Neuronal stem cell (in vitro differentiated cells): ENCODE results near the gene FMO4.

ENCODE experiments used
- DNase-seq: peaks from one replicate; pipeline ENCODE4 v3.0.0-alpha.2; 2013; ENCODE audit warnings: low spot score
- H2AFZ ChIP-seq: one replicate; pipeline ENCODE4 v1.6.1; 2013; ENCODE audit warnings: mild to moderate bottlenecking, low read length, inconsistent platforms
- H2AK5ac ChIP-seq: 2 replicates; pipeline ENCODE4 v1.6.1; 2013; ENCODE audit warnings: low read depth, mild to moderate bottlenecking, inconsistent platforms, low read length, moderate library complexity, mixed read lengths
- H2BK120ac ChIP-seq: 2 replicates; pipeline ENCODE4 v1.6.1; 2013; ENCODE audit warnings: low read depth, mild to moderate bottlenecking, inconsistent platforms, low read length, moderate library complexity, mixed read lengths
- H2BK12ac ChIP-seq: one replicate; pipeline ENCODE4 v1.6.1; 2013; ENCODE audit warnings: low read length, inconsistent platforms
- H2BK15ac ChIP-seq: 2 replicates; pipeline ENCODE4 v1.6.1; 2013; ENCODE audit warnings: mild to moderate bottlenecking, low read length, inconsistent platforms, mixed read lengths
- H2BK5ac ChIP-seq: one replicate; pipeline ENCODE4 v1.6.1; 2013; ENCODE audit warnings: inconsistent platforms, mild to moderate bottlenecking, low read length, moderate library complexity
- H3K14ac ChIP-seq: one replicate; pipeline ENCODE4 v1.6.1; 2013; ENCODE audit warnings: low read length, inconsistent platforms
- H3K18ac ChIP-seq: 2 replicates; pipeline ENCODE4 v1.6.1; 2013; ENCODE audit warnings: low read length, inconsistent platforms
- H3K23ac ChIP-seq: 2 replicates; pipeline ENCODE4 v1.6.1; 2013; ENCODE audit warnings: low read depth, mild to moderate bottlenecking, mixed read lengths, low read length, inconsistent platforms; ENCODE audit not compliant: poor library complexity
- H3K27ac ChIP-seq: replicated peaks from 3 replicates; pipeline ENCODE4 v1.5.1; 2013; ENCODE audit warnings: low read length, inconsistent platforms
- H3K27me3 ChIP-seq, 3 experiments: 2 replicates each; pipeline ENCODE4 v1.6.1; 2013; ENCODE audit warnings: low read length in 3 of 3, mild to moderate bottlenecking in 2 of 3, inconsistent platforms in 1 of 3, low read depth in 1 of 3, mixed read lengths in 1 of 3, moderate library complexity in 1 of 3; ENCODE audit not compliant: control insufficient read depth in 3 of 3, insufficient read depth in 3 of 3
- H3K36me3 ChIP-seq, 2 donors: replicated peaks in 1 of 2; 2 replicates each; pipeline ENCODE4 v1.6.1; 2013; ENCODE audit warnings: low read length in 2 of 2; ENCODE audit not compliant: control insufficient read depth in 2 of 2, insufficient read depth in 2 of 2
- H3K4ac ChIP-seq: 2 replicates; pipeline ENCODE4 v1.6.1; 2013; ENCODE audit warnings: inconsistent platforms, mild to moderate bottlenecking, low read length, moderate library complexity
- H3K4me1 ChIP-seq, 2 donors: 1 replicate in 1 of 2; 2 replicates in 1 of 2; pipeline ENCODE4 v1.6.1; 2013; ENCODE audit warnings: low read length in 2 of 2, low read depth in 1 of 2; ENCODE audit not compliant: control insufficient read depth in 2 of 2, insufficient read depth in 1 of 2
- H3K4me2 ChIP-seq: one replicate; pipeline ENCODE4 v1.6.1; 2013; ENCODE audit warnings: mild to moderate bottlenecking, low read length, inconsistent platforms; ENCODE audit not compliant: insufficient read depth, poor library complexity, severe bottlenecking
- H3K4me3 ChIP-seq, 2 donors: 2 replicates each; pipeline ENCODE4 v1.5.1; 2013; ENCODE audit warnings: low read length in 2 of 2, mild to moderate bottlenecking in 2 of 2, inconsistent platforms in 1 of 2, moderate library complexity in 1 of 2
- H3K79me1 ChIP-seq: one replicate; pipeline ENCODE4 v1.6.1; 2013; ENCODE audit warnings: low read depth, mild to moderate bottlenecking, inconsistent platforms, low read length, moderate library complexity
- H3K9ac ChIP-seq: one replicate; pipeline ENCODE4 v1.6.1; 2013; ENCODE audit warnings: mild to moderate bottlenecking, low read depth, low read length, inconsistent platforms; ENCODE audit not compliant: poor library complexity
- H3K9me3 ChIP-seq, 2 donors: replicated peaks in 1 of 2; 2 replicates each; pipeline versions ENCODE3 to v1.6.1; 2013; ENCODE audit warnings: low read length in 2 of 2, mild to moderate bottlenecking in 2 of 2, inconsistent platforms in 1 of 2, low read depth in 1 of 2, mixed read lengths in 1 of 2, moderate library complexity in 1 of 2; ENCODE audit not compliant: control insufficient read depth in 2 of 2, insufficient read depth in 1 of 2
- H4K8ac ChIP-seq: one replicate; pipeline ENCODE4 v1.6.1; 2013; ENCODE audit warnings: low read depth, mild to moderate bottlenecking, inconsistent platforms, low read length, moderate library complexity
- H4K91ac ChIP-seq: one replicate; pipeline ENCODE4 v1.6.1; 2013; ENCODE audit warnings: low read length, low read depth, mild to moderate bottlenecking, inconsistent platforms; ENCODE audit not compliant: poor library complexity
- WGBS, 2 donors: extraction: QIAGEN DNeasy Blood & Tissue Kit; methylation state at CpG; one replicate each; pipeline ENCODE4 v1.1.7; 2013; ENCODE audit warnings: missing lambda C conversion rate in 2 of 2, mixed read lengths in 1 of 2; ENCODE audit not compliant: insufficient read length in 2 of 2, insufficient replicate concordance in 1 of 2; ENCODE audit errors: extremely low coverage in 2 of 2; 5-methylcytosine and 5-hydroxymethylcytosine counted together

FMO4 gene

DNA sequence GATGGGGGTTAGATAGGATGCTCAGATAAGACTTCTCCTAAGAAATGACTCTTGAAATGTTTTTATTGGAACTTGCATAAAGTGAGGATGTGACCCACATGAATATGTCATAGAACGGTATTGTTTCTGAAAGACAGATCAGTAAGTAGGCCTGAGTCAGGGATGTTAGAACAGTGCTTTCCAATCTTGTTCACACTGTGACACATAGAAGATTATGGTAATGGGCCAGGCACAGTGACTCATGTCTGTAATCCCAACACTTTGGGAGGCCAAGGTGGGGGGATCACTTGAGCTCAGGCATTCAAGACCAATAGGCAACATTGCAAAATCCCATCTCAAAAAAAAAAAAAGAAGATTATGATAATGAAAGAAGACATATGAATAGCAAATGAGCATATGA lies 32.9 kb downstream of the FMO4 start:
- Histone ChIP-seq H3K79me1 (no peaks in the 10 kb centered on the region), H2BK12ac (no peak overlapping the region), H3K23ac (no peak overlapping the region), H3K36me3 (no peaks in the 10 kb centered on the region), H3K4me2 (no peak overlapping the region), H4K8ac (no peak overlapping the region), H3K18ac (no peak overlapping the region), H3K27me3 (no peaks in the 10 kb centered on the region), H3K4me3 (no peak overlapping the region), H2BK120ac (no peak overlapping the region), H3K9me3 (no peaks in the 10 kb centered on the region), H2BK5ac (no peak overlapping the region), H2AFZ (no peak overlapping the region), H4K91ac (no peak overlapping the region), H3K14ac (no peak overlapping the region), H3K27ac (no peak overlapping the region), H2BK15ac (no peak overlapping the region), H3K9ac (no peak overlapping the region), H3K4me1 (no peaks in the 10 kb centered on the region), H3K4ac (no peak overlapping the region), H2AK5ac (no peak overlapping the region)
- WGBS, 2 donors = no CpG with 5 or more reads among the region's 1 CpG
- DNase-seq = no peak

DNA sequence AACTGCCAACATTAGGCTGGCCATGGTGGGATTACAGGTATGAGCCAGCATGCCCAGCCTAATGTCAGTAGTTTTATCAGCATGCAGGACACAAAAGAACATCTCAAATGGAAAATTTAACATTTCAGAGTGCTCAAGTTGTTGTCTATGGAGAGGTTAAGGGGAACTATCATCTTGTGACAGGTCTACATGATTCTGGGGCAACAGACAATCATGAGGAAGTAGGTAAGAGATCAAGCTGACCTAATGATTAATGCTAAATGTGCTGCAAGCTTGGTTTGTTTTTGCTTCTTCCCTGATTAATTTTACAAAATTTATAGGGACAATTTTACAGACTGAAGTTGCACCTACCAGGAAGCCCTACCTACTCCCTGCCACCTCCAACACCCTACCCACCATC lies 36.6 kb downstream of the FMO4 start:
- Histone ChIP-seq H3K9ac (no peak overlapping the region), H2AK5ac (no peak overlapping the region), H2AFZ (no peak overlapping the region), H4K91ac (no peak overlapping the region), H2BK15ac (no peak overlapping the region), H3K18ac (no peak overlapping the region), H2BK12ac (no peak overlapping the region), H3K27me3 (no peaks in the 10 kb centered on the region), H3K4me1 (no peaks in the 10 kb centered on the region), H3K14ac (no peak overlapping the region), H3K23ac (no peak overlapping the region), H3K9me3 (no peaks in the 10 kb centered on the region), H3K79me1 (no peaks in the 10 kb centered on the region), H3K27ac (no peak overlapping the region), H3K4me2 (no peak overlapping the region), H2BK5ac (no peak overlapping the region), H3K36me3 (no peaks in the 10 kb centered on the region), H4K8ac (no peak overlapping the region), H2BK120ac (no peak overlapping the region), H3K4ac (no peak overlapping the region), H3K4me3 (no peak overlapping the region)
- DNase-seq = no peak

DNA sequence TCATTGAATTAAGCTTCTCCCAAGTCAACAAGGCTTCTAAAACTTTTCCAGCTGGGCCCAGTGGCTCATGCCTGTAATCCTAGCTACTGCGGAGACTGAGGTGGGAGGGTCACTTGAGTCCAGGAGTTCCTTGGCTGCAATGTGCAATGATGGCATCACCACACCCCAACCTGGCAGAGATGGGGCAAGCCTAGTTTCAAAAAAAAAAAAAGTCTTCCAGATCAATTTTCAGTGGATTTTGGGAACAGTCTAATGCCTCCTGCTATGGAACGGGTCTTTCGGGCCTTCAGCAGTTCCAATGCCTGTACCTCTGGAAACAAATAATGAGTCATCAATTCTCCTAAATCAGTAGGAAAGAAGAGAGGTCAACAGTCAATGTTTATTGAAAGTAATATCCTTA lies 38.0 kb downstream of the FMO4 start:
- no peaks in the 10 kb centered on the region for H3K27me3 ChIP-seq
- no peak overlapping the region for H3K4ac ChIP-seq
- H3K79me1 ChIP-seq = no peaks in the 10 kb centered on the region
- no peak overlapping the region for H4K8ac ChIP-seq
- no peak overlapping the region for H2BK12ac ChIP-seq
- no peaks in the 10 kb centered on the region for H3K9me3 ChIP-seq
- H2BK5ac ChIP-seq = no peak overlapping the region
- H3K4me2 ChIP-seq = no peak overlapping the region
- H3K23ac ChIP-seq = no peak overlapping the region
- no peak overlapping the region for H2AFZ ChIP-seq
- no CpG with 5 or more reads among the region's 3 CpGs for WGBS, 2 donors
- no peak overlapping the region for H4K91ac ChIP-seq
- no peak overlapping the region for H2BK120ac ChIP-seq
- no peak overlapping the region for H3K14ac ChIP-seq
- DNase-seq = no peak
- no peak overlapping the region for H2AK5ac ChIP-seq
- no peaks in the 10 kb centered on the region for H3K36me3 ChIP-seq
- H3K27ac ChIP-seq = no peak overlapping the region
- no peak overlapping the region for H2BK15ac ChIP-seq
- H3K4me1 ChIP-seq = no peaks in the 10 kb centered on the region
- no peak overlapping the region for H3K9ac ChIP-seq
- no peak overlapping the region for H3K4me3 ChIP-seq
- H3K18ac ChIP-seq = no peak overlapping the region

DNA sequence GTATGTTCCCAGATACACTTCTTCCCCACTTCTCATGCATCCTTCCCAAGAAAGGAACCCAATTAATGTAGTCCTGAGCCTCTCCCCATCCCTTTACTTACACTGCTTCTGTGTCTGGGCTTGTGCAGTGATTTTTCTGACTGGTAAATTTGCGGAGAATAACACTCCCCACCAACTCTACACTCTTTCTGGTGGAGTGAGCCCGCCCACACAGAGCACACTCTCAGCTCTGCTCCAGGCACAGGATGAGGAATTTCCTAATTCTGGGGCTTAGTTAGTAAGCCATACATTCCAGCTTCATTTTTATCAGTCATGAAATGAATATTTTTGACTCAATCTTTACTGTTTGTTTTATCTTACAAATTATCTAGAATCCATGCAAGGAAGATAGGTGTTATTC lies 38.6 kb downstream of the FMO4 start:
- Histone ChIP-seq H3K4me2 (no peak overlapping the region), H2BK5ac (no peak overlapping the region), H3K4me1 (no peaks in the 10 kb centered on the region), H3K9ac (no peak overlapping the region), H2BK15ac (no peak overlapping the region), H3K79me1 (no peaks in the 10 kb centered on the region), H3K23ac (no peak overlapping the region), H2BK12ac (no peak overlapping the region), H3K14ac (no peak overlapping the region), H3K9me3 (no peaks in the 10 kb centered on the region), H3K27me3 (no peaks in the 10 kb centered on the region), H2AFZ (no peak overlapping the region), H4K8ac (no peak overlapping the region), H2BK120ac (no peak overlapping the region), H4K91ac (no peak overlapping the region), H3K36me3 (no peaks in the 10 kb centered on the region), H2AK5ac (no peak overlapping the region), H3K18ac (no peak overlapping the region), H3K27ac (no peak overlapping the region), H3K4me3 (no peak overlapping the region), H3K4ac (no peak overlapping the region)
- no peak for DNase-seq
- WGBS, 2 donors = no CpG with 5 or more reads among the region's 2 CpGs
